ENCODE data around the gene ITPKB.

DNA sequence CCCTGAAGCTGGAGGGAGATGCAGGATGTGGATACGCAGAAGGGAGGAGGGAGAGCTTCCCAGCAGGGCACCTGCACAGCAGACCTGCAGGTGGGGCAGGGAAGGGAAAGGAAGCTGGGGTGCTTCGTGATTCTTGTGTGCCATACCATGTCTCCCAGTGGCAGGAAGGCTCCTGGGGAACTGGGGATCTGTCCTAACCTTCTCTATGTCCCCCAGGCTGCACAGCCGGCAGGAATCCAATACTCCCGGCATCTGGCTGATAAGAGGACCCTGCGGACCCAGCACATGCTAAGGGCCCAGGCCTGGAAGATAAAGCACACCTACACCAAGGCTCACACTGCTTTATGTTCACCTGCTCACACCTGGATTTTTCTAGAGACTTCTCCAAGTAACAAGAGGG is 79.4 kb downstream of the ITPKB start:
- TF ChIP-seq, protein P1, sequence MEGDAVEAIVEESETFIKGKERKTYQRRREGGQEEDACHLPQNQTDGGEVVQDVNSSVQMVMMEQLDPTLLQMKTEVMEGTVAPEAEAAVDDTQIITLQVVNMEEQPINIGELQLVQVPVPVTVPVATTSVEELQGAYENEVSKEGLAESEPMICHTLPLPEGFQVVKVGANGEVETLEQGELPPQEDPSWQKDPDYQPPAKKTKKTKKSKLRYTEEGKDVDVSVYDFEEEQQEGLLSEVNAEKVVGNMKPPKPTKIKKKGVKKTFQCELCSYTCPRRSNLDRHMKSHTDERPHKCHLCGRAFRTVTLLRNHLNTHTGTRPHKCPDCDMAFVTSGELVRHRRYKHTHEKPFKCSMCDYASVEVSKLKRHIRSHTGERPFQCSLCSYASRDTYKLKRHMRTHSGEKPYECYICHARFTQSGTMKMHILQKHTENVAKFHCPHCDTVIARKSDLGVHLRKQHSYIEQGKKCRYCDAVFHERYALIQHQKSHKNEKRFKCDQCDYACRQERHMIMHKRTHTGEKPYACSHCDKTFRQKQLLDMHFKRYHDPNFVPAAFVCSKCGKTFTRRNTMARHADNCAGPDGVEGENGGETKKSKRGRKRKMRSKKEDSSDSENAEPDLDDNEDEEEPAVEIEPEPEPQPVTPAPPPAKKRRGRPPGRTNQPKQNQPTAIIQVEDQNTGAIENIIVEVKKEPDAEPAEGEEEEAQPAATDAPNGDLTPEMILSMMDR (IDR thresholded peaks at IDR 0.05), result no peak
- TF ChIP-seq EZH2 (IDR thresholded peaks at IDR 0.05), result no peak
- TF ChIP-seq EZH2phosphoT487 (IDR thresholded peaks at IDR 0.05), result no peak
